Measurements from ENCODE around the gene RALY. TPM values are rescaled to one million over a fixed set of nuclear protein-coding genes. Genes with fewer than 3 reads are reported as not detected.

The RALY gene
- total RNA-seq, 4 donors from 2014 or later: 23.2 to 101 (median 87.5) TPM

DNA sequence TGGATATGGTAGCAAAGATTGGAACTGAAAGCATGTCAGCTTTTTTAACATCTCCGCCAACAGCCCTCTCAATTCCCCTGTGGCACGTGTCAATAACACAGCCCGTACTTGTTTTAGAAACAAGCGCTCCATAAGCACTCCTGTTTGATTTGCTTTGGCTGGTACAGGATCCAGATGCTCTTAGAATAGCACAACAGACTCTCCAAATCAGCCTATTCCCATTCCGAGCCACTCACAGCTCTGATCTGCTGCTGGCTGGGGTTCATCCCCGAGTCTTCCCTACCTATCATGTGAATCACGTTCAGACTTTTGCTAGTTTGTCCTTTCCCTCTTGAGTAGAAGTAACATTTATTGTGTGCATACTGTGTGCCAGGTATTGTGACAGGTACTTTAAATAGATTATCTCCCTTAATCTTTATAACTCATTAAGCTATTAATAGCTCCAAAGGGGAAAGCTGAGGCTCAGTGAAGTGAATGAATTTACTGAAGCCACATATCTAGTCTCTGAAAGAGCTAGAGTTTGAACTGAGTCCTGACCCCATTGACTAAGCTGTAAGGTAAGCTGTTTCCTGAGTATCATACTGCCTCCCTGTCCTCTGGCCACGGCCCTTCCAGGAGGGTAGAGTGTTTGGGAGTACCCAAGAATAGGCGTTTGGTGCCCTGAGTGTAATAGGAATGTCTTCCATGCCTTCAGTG is 46.7 kb downstream of the RALY start:
- H3K27me3 ChIP-seq: no peaks in the 10 kb centered on the region
- peaks cover 3 to 5% of the 10 kb centered on the region in 2 donors for H3K4me1 ChIP-seq
- no peak overlapping the region for H3K4me3 ChIP-seq
- no peaks in the 10 kb centered on the region for H3K36me3 ChIP-seq
- no peak for DNase-seq
- intact Hi-C loops (cut with DNase I; ENCODE audit: low total_unique reads): no loop called here
- no peak for TF ChIP-seq POLR2A (IDR thresholded peaks at IDR 0.05)
- TF ChIP-seq, protein P1, sequence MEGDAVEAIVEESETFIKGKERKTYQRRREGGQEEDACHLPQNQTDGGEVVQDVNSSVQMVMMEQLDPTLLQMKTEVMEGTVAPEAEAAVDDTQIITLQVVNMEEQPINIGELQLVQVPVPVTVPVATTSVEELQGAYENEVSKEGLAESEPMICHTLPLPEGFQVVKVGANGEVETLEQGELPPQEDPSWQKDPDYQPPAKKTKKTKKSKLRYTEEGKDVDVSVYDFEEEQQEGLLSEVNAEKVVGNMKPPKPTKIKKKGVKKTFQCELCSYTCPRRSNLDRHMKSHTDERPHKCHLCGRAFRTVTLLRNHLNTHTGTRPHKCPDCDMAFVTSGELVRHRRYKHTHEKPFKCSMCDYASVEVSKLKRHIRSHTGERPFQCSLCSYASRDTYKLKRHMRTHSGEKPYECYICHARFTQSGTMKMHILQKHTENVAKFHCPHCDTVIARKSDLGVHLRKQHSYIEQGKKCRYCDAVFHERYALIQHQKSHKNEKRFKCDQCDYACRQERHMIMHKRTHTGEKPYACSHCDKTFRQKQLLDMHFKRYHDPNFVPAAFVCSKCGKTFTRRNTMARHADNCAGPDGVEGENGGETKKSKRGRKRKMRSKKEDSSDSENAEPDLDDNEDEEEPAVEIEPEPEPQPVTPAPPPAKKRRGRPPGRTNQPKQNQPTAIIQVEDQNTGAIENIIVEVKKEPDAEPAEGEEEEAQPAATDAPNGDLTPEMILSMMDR (IDR thresholded peaks at IDR 0.05): no peak
- H3K9me3 ChIP-seq: no peaks in the 10 kb centered on the region
- H3K27ac ChIP-seq: no peak overlapping the region

DNA sequence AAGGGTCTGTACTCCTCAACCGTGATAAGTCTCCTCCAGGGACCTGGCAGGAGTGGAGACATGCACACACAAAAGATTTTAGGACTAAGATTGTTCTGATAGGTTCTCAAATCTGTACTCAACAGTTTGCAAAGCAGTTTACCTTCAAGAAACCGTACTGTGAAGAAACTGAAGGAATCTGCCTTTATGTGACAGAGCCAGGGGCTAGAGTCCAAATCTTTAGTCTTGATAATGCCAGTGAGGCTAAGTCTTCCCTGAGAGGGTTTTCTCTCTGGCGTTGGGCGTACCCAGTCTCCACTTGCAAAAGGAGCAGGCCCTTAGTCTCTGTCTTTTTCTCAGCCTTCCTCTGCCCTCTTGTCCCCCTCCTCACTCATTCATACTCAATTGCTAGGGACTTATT is 47.5 kb downstream of the RALY start:
- H3K9me3 ChIP-seq: no peaks in the 10 kb centered on the region
- DNase-seq: no peak
- no peak overlapping the region for H3K4me3 ChIP-seq
- no peaks in the 10 kb centered on the region for H3K27me3 ChIP-seq
- intact Hi-C loops (cut with DNase I; ENCODE audit: low total_unique reads): no loop called here
- peaks cover 5 to 9% of the 10 kb centered on the region in 2 donors for H3K4me1 ChIP-seq
- H3K36me3 ChIP-seq: no peaks in the 10 kb centered on the region
- no peak overlapping the region for H3K27ac ChIP-seq
- TF ChIP-seq, protein P1 (IDR thresholded peaks at IDR 0.05): no peak
- no peak for TF ChIP-seq POLR2A (IDR thresholded peaks at IDR 0.05)

DNA sequence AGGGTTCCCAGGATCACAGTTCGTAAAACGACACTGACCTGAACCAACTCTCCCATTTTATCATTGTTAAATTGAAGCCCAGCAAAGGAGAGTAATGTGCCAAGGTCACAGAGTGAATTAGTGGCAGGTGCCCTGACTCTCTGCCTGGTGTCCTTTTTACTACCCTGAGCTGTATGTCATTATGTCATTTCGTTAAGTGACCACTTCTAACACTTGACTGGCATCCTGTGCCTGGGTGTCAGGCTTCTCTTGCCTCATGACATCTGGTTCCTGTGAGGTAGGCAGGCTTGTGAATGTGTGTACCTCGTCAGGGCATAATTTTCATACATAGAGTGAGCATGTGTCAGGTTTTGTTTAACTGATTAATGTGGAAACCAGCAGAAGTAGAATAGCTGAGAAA is 48.6 kb downstream of the RALY start:
- intact Hi-C loops (cut with DNase I; ENCODE audit: low total_unique reads): no loop called here

DNA sequence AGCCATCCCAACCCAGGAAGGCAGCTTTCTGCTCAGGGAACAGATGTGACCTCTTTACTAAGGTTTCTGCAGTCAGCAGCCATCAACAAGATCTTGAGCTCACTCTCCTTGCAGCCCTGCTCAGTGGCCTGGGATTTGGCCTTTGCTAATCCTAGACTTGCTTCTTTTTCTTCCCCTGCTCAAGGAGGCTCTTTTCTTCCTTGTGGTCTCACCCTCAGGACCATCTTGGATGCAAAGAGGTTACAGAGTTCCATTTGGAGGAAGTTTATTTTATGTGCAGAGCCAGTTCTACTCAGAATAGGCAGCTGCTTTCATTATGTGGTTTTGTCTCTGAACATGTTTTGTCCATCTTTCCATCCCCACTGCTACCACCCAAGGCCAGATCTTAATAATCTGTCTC is 49.3 kb downstream of the RALY start:
- Histone ChIP-seq H3K4me1 (peaks cover 5 to 9% of the 10 kb centered on the region in 2 donors), H3K36me3 (no peaks in the 10 kb centered on the region), H3K9me3 (no peaks in the 10 kb centered on the region), H3K27me3 (no peaks in the 10 kb centered on the region), H3K4me3 (no peak overlapping the region), H3K27ac (no peak overlapping the region)
- DNase-seq: no peak
- TF ChIP-seq, protein P1 (IDR thresholded peaks at IDR 0.05): no peak
- no peak for TF ChIP-seq POLR2A (IDR thresholded peaks at IDR 0.05)
- intact Hi-C loops (cut with DNase I; ENCODE audit: low total_unique reads): no loop called here

More for the DNA sequence above, 48.6 kb downstream of the RALY start:
- Histone ChIP-seq H3K9me3 (no peaks in the 10 kb centered on the region), H3K4me1 (peaks cover 5 to 9% of the 10 kb centered on the region in 2 donors), H3K4me3 (no peak overlapping the region), H3K27ac (no peak overlapping the region), H3K36me3 (no peaks in the 10 kb centered on the region), H3K27me3 (no peaks in the 10 kb centered on the region)
- DNase-seq: no peak
- TF ChIP-seq, protein P1 (IDR thresholded peaks at IDR 0.05): no peak
- no peak for TF ChIP-seq POLR2A (IDR thresholded peaks at IDR 0.05)

DNA sequence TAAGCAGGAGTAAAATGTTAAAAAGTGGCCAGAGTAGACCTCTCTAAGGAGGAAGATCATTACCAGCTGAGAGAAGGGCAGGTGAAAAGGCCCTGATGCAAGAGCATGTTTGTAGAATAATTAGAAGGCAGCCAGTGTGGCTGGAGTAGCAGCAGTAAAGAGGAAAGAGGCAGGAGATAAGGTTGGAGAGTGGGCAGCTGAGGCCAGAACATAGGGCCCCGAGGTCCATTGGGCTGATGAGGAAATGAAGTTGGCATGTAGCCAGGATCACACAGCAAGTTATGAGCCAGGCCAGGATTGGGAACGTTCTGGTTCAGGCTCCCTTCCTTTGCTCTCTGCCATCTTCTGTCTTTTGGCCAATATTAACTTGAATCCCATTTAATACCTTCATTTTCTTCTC is 51.6 kb downstream of the RALY start:
- Histone ChIP-seq H3K4me1 (peaks cover 3 to 9% of the 10 kb centered on the region in 2 donors), H3K4me3 (no peak overlapping the region), H3K36me3 (no peaks in the 10 kb centered on the region), H3K27me3 (no peaks in the 10 kb centered on the region), H3K27ac (no peak overlapping the region), H3K9me3 (no peaks in the 10 kb centered on the region)
- TF ChIP-seq POLR2A (IDR thresholded peaks at IDR 0.05): no peak
- TF ChIP-seq, protein P1 (IDR thresholded peaks at IDR 0.05): no peak
- DNase-seq: peak; percentile 33 to 43
- intact Hi-C loops (cut with DNase I; ENCODE audit: low total_unique reads): no loop called here

Measured in uterus (tissue), 4 donors.